Smooth muscle cell (in vitro differentiated cells): ENCODE results near the gene FADS2. TPM values are rescaled to one million over a fixed set of nuclear protein-coding genes. Genes with fewer than 3 reads are reported as not detected.

Source experiments
- DNase-seq: peaks from one replicate; lab custom pipeline; 2025; ENCODE audit not compliant: unreplicated experiment; lab: John Stamatoyannopoulos, UW
- H2AFZ ChIP-seq: fragments of 200-600 bp; sonication (generic); 2 replicates; pipeline ENCODE4 v1.6.0; 2016; ENCODE audit warnings: antibody characterized with exemption, low read depth, mild to moderate bottlenecking
- H3F3A ChIP-seq: fragments of 200-600 bp; sonication (generic); 2 replicates; pipeline ENCODE4 v1.6.0; 2017; ENCODE audit warnings: antibody characterized with exemption, low read depth
- H3K27ac ChIP-seq: fragments of 200-600 bp; sonication (generic); 2 replicates; pipeline ENCODE4 v1.5.1; 2016; ENCODE audit warnings: low read depth, mild to moderate bottlenecking
- H3K27me3 ChIP-seq: fragments of 200-600 bp; sonication (generic); 2 replicates; pipeline ENCODE4 v1.6.1; 2016; ENCODE audit warnings: low read depth, mild to moderate bottlenecking
- H3K36me3 ChIP-seq: fragments of 200-600 bp; sonication (generic); 2 replicates; pipeline ENCODE4 v1.5.1; 2016; ENCODE audit warnings: low read depth
- H3K4me1 ChIP-seq: fragments of 200-600 bp; sonication (generic); 2 replicates; pipeline ENCODE4 v1.5.1; 2016; ENCODE audit warnings: low read depth
- H3K4me2 ChIP-seq: fragments of 200-600 bp; sonication (generic); 2 replicates; pipeline ENCODE4 v1.6.0; 2016; ENCODE audit warnings: mild to moderate bottlenecking
- H3K4me3 ChIP-seq: fragments of 200-600 bp; sonication (generic); 2 replicates; pipeline ENCODE4 v1.5.1; 2016; ENCODE audit warnings: mild to moderate bottlenecking
- H3K79me2 ChIP-seq: fragments of 200-600 bp; sonication (generic); 2 replicates; pipeline ENCODE4 v1.6.0; 2016; ENCODE audit warnings: low read depth, mild to moderate bottlenecking
- H3K9ac ChIP-seq: fragments of 200-600 bp; sonication (generic); 2 replicates; pipeline ENCODE4 v1.6.0; 2016; ENCODE audit warnings: low read depth
- H3K9me3 ChIP-seq: fragments of 200-600 bp; sonication (generic); replicated peaks from 2 replicates; pipeline ENCODE4 v1.5.1; 2016; ENCODE audit warnings: low read depth
- H4K20me1 ChIP-seq: fragments of 200-600 bp; sonication (generic); 2 replicates; pipeline ENCODE4 v1.6.0; 2016; ENCODE audit warnings: low read depth
- CTCF ChIP-seq: fragments of 200-600 bp; sonication (generic); IDR thresholded peaks from 2 replicates; pipeline ENCODE4 v1.5.1; 2017; ENCODE audit warnings: borderline replicate concordance, mild to moderate bottlenecking, antibody characterized with exemption; ENCODE audit not compliant: insufficient read depth, poor library complexity, severe bottlenecking
- WGBS: methylation state at CpG from one replicate; pipeline ENCODE4 v1.1.7; 2016; ENCODE audit warnings: low lambda C conversion rate; 5-methylcytosine and 5-hydroxymethylcytosine counted together
- polyA plus RNA-seq: library from polyadenylated mRNA; unstranded; fragments of >200 nt; fragmentation: Nextera tagmentation; extraction: Ambion mirVana; gene quantifications from 2 replicates; pipeline ENCODE4 v1.2.1, GENCODE V29; 2016
- total RNA-seq: library from RNA; depleted of rRNA; stranded (reverse); fragments of >200 nt; gene quantifications from 2 replicates; pipeline ENCODE4 v1.2.3, GENCODE V29; 2014

FADS2 gene
- total and polyA plus RNA-seq, 2 experiments from 2014 or later: 279 to 495 TPM

GRCh38 chr11:61893981-61894380 is 65.9 kb downstream of the FADS2 start:
- Histone ChIP-seq H3K9ac (no peak overlapping the region), H3K4me1 (peaks cover 3% of the 10 kb centered on the region), H3F3A (no peaks in the 10 kb centered on the region), H3K36me3 (no peaks in the 10 kb centered on the region), H3K4me3 (no peak overlapping the region), H3K27me3 (no peaks in the 10 kb centered on the region), H3K27ac (no peak overlapping the region), H3K4me2 (no peak overlapping the region), H4K20me1 (peaks cover 5% of the 10 kb centered on the region), H3K9me3 (no peaks in the 10 kb centered on the region), H3K79me2 (no peaks in the 10 kb centered on the region), H2AFZ (no peak overlapping the region)
- 80% methylated on average over 5 of the region's 5 CpGs for WGBS
- TF ChIP-seq CTCF: no peak
- no peak for DNase-seq

- Histone ChIP-seq H3K4me1 (peaks cover 3% of the 10 kb centered on the region), H3K27ac (no peak overlapping the region), H4K20me1 (peaks cover 3% of the 10 kb centered on the region), H3K27me3 (no peaks in the 10 kb centered on the region), H3K9me3 (no peaks in the 10 kb centered on the region), H3K36me3 (no peaks in the 10 kb centered on the region), H3F3A (no peaks in the 10 kb centered on the region), H3K79me2 (no peaks in the 10 kb centered on the region), H3K9ac (no peak overlapping the region), H3K4me3 (no peak overlapping the region), H3K4me2 (no peak overlapping the region), H2AFZ (no peak overlapping the region)
- WGBS: 88% methylated on average over 17 of the region's 17 CpGs
- no peak for DNase-seq
- no peak for TF ChIP-seq CTCF
These were observed 67.1 kb downstream of the FADS2 start for GRCh38 chr11:61895046-61895717.

DNA sequence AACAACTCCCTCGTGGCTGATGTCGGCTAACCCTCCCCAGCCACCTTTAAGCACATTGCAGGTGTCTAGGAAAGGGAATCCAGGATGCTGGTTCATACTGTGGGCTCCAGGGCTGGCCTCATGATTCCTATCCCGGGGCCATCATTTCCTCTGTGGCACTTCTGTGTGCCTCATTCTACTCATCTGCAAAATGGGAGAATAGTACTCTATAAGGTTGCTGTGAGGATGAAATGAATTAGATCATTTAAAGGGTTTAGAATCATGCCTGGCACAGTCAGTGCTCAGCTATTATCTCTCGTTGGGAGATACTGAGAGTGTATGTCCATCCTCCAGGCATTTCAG is 67.6 kb downstream of the FADS2 start:
- no peak overlapping the region for H3K4me2 ChIP-seq
- WGBS: 90% methylated on average over 4 of the region's 4 CpGs

More for the DNA sequence above, 67.6 kb downstream of the FADS2 start:
- H3K79me2 ChIP-seq: no peaks in the 10 kb centered on the region
- H3K4me3 ChIP-seq: no peak overlapping the region
- DNase-seq: no peak
- no peak overlapping the region for H2AFZ ChIP-seq
- H3K9ac ChIP-seq: no peak overlapping the region
- H3K4me1 ChIP-seq: no peaks in the 10 kb centered on the region
- H3K27me3 ChIP-seq: no peaks in the 10 kb centered on the region
- no peak overlapping the region for H3K27ac ChIP-seq
- H3K9me3 ChIP-seq: no peaks in the 10 kb centered on the region
- no peaks in the 10 kb centered on the region for H3K36me3 ChIP-seq
- TF ChIP-seq CTCF: no peak
- H4K20me1 ChIP-seq: no peaks in the 10 kb centered on the region
- no peaks in the 10 kb centered on the region for H3F3A ChIP-seq
